GM06990 (cell line): ENCODE data around the gene SYP.

Experiments
- DNase-seq: peaks from one replicate; pipeline ENCODE4 v3.0.0-alpha.2; 2011; ENCODE audit not compliant: insufficient read length; ENCODE audit errors: extremely low read depth
- H3K27me3 ChIP-seq: replicated peaks from 2 replicates; pipeline ENCODE4 v1.6.0; 2011; ENCODE audit warnings: low read length; ENCODE audit not compliant: control insufficient read depth, insufficient read depth
- H3K36me3 ChIP-seq: 2 replicates; pipeline ENCODE4 v1.5.1; 2011; ENCODE audit warnings: low read length; ENCODE audit not compliant: control insufficient read depth, insufficient read depth
- H3K4me3 ChIP-seq: replicated peaks from 2 replicates; pipeline ENCODE4 v1.5.1; 2011; ENCODE audit warnings: low read depth, mild to moderate bottlenecking, control low read depth, low read length
- CTCF ChIP-seq: IDR thresholded peaks from 2 replicates; pipeline ENCODE4 v1.5.1; 2011; ENCODE audit warnings: low read length, control low read depth, mild to moderate bottlenecking, inconsistent platforms; ENCODE audit not compliant: insufficient read depth, poor library complexity, severe bottlenecking

The SYP gene

GRCh38 chrX:49233887-49234555, 34.0 kb upstream of the SYP start:
- no peak for DNase-seq
- H3K36me3 ChIP-seq = no peaks in the 10 kb centered on the region
- H3K4me3 ChIP-seq = no peak overlapping the region
- no peaks in the 10 kb centered on the region for H3K27me3 ChIP-seq
- TF ChIP-seq CTCF = no peak

DNA sequence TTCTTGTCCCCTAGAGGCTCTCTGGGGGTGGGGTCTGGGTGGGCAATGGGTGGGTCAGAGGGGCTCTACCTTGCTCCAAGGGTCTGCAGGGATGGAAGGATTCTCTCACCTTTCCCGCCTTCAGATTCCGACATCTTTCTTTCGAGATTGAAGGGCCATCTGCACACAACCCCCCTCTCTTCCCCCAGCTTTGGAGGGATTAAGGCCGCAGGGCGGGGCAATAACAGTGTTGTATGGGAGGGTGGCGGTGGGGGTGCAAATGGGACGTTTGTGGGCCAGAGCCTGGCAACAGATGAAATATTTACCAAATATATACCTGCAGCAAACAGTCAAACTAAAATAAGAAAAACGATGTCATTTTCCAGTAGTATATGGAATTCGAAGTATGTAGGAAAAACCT, 33.2 kb upstream of the SYP start, which contains the start of gene CACNA1F:
Gene CACNA1F, minus strand, starts transcription at position 165 of the 400 bp plus-strand sequence. Its CDS starts 31 bp downstream, at position 134.
- Histone ChIP-seq H3K4me3 (no peak within 1 kb of the TSS), H3K27me3 (no peaks in the 10 kb centered on the region), H3K36me3 (no peaks in the 10 kb centered on the region)
- TF ChIP-seq CTCF = no peak
- DNase-seq = no peak

- no peaks in the 10 kb centered on the region for H3K27me3 ChIP-seq
These were observed 32.5 kb upstream of the SYP start for GRCh38 chrX:49232525-49232924.

GRCh38 chrX:49231333-49232000, 31.5 kb upstream of the SYP start:
- H3K27me3 ChIP-seq = no peaks in the 10 kb centered on the region
- no peak for TF ChIP-seq CTCF
- DNase-seq = no peak
- no peaks in the 10 kb centered on the region for H3K36me3 ChIP-seq
- H3K4me3 ChIP-seq = no peak overlapping the region; the same call in 1 of the 2 replicates

More at GRCh38 chrX:49232525-49232924, 32.5 kb upstream of the SYP start:
- no peak for DNase-seq
- no peak for TF ChIP-seq CTCF
- no peaks in the 10 kb centered on the region for H3K36me3 ChIP-seq
- H3K4me3 ChIP-seq = no peak overlapping the region

DNA sequence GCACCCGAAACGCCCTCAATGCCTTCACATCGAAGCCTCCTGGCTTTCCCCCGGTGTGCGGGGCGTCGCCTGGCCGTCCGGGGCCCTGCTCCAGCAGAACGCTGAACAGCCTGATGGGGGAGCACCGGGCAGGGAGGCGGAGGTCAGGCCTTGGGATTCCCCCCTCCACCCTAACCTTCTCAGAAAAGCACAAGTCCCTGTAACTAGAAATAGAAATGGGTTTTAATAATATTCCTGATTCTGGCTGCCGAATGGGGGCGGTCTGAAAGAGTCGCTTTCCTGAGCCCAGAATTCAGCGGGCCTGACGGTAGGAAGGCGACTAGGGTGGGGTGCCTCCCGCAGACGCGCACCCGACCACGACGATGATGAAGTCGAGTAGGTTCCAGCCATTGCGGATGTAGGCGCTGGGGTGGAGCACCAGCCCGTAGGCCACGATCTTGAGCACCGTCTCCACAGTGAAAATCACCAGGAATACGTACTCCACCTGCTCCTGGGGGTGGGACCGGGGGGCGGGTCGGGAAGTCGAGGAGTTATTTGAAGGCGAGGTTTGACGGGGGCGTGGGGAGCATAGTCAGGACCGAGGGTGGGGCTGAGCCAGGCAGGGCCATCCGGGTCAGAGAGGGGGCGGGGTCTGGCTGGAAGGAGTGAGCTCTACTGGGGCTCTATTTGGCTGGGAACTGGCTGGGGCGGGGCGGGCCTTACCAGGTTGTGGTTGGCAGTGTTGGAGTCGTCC, 30.7 kb upstream of the SYP start:
- DNase-seq = peak; percentile 69
- peak; percentile 42 for TF ChIP-seq CTCF
- H3K27me3 ChIP-seq = no peaks in the 10 kb centered on the region
- H3K4me3 ChIP-seq = peak overlapping the region; percentile 52
- no peaks in the 10 kb centered on the region for H3K36me3 ChIP-seq
